ENCODE data around the gene TGOLN2.

The TGOLN2 gene

DNA sequence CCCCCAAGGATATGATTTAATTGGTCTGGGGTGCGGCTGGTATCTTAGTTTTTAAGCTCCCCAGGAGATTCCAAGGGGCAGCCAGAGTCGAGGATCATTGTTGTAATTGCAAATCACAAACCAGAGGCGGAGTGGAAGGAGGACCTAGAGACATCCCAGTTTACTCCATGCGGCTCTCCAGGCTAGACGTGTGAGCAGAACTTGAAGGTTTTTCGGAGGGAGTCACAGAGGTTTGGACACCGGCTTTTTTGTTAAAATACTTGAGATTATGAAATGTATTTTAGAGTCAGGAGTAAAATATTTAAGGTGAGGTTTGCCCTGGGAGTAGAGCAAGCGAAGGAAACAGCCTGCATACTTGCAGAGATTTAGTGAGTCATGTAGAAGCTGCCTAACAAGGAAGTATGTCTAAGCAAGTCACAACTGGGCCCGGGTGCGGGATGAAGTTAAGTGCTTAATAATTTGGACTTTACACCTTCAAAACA, 39.5 kb downstream of the TGOLN2 start:
- TF ChIP-seq POLR2A (IDR thresholded peaks at IDR 0.05; ENCODE audit: extremely low read depth, insufficient read length) (no peak), MYC (IDR thresholded peaks at IDR 0.05; ENCODE audit: low read depth, low read length) (no peak)
- TF ChIP-seq, protein P1, sequence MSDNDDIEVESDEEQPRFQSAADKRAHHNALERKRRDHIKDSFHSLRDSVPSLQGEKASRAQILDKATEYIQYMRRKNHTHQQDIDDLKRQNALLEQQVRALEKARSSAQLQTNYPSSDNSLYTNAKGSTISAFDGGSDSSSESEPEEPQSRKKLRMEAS (IDR thresholded peaks at IDR 0.05; ENCODE audit: low read depth, low read length), result no peak
- TF ChIP-seq, protein P2, sequence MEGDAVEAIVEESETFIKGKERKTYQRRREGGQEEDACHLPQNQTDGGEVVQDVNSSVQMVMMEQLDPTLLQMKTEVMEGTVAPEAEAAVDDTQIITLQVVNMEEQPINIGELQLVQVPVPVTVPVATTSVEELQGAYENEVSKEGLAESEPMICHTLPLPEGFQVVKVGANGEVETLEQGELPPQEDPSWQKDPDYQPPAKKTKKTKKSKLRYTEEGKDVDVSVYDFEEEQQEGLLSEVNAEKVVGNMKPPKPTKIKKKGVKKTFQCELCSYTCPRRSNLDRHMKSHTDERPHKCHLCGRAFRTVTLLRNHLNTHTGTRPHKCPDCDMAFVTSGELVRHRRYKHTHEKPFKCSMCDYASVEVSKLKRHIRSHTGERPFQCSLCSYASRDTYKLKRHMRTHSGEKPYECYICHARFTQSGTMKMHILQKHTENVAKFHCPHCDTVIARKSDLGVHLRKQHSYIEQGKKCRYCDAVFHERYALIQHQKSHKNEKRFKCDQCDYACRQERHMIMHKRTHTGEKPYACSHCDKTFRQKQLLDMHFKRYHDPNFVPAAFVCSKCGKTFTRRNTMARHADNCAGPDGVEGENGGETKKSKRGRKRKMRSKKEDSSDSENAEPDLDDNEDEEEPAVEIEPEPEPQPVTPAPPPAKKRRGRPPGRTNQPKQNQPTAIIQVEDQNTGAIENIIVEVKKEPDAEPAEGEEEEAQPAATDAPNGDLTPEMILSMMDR (IDR thresholded peaks at IDR 0.05; ENCODE audit: low read depth, low read length), result no peak
- DNase-seq (ENCODE audit: low read depth), result no peak
- H3K4me3 ChIP-seq (ENCODE audit: low read depth, low read length), result no peak overlapping the region

DNA sequence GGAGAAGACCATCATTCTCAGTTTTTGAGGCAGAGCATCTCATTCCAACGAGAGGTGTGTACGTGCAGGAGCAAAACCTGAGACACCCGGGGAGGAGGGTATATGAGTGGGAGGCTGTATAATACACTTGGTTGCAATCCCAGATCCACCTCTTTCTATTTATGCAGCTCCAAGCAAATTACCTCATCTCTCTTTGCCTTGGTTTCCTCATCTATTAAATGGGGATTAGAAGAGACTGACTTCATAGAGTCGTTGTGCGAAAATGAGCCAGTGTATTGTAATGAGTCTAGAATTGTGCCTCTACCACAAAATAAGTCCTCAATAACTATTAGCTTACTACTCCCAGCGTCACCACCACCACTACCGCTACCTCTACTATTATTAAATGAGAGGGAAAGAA, 40.1 kb downstream of the TGOLN2 start:
- TF ChIP-seq MYC (IDR thresholded peaks at IDR 0.05; ENCODE audit: low read depth, low read length) (no peak), POLR2A (IDR thresholded peaks at IDR 0.05; ENCODE audit: extremely low read depth, insufficient read length) (no peak)
- TF ChIP-seq, protein P1 (IDR thresholded peaks at IDR 0.05; ENCODE audit: low read depth, low read length), result no peak
- TF ChIP-seq, protein P2 (IDR thresholded peaks at IDR 0.05; ENCODE audit: low read depth, low read length), result no peak
- no peak for DNase-seq (ENCODE audit: low read depth)
- H3K4me3 ChIP-seq (ENCODE audit: low read depth, low read length), result no peak overlapping the region

DNA sequence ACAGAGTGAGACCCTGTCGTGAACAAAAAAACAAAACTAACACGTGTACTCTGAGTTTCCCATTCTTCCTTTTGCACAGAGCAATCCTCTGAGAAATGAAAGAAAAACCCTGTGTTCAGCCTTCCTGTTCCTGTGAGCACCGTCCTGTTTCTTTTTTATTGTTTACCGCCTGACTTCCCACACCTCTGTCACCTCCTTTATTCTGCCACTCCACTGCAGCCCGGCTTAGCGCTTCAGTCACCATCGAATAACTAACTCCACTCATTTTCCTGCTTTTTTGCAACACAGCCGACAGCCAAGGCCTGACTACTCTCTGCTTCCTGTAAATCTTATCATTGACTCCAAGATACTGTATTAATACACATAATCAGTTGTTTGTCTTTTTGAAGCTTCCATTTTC, 40.9 kb downstream of the TGOLN2 start:
- DNase-seq (ENCODE audit: low read depth), result no peak
- no peak overlapping the region for H3K4me3 ChIP-seq (ENCODE audit: low read depth, low read length)
- TF ChIP-seq, protein P2 (IDR thresholded peaks at IDR 0.05; ENCODE audit: low read depth, low read length), result no peak

DNA sequence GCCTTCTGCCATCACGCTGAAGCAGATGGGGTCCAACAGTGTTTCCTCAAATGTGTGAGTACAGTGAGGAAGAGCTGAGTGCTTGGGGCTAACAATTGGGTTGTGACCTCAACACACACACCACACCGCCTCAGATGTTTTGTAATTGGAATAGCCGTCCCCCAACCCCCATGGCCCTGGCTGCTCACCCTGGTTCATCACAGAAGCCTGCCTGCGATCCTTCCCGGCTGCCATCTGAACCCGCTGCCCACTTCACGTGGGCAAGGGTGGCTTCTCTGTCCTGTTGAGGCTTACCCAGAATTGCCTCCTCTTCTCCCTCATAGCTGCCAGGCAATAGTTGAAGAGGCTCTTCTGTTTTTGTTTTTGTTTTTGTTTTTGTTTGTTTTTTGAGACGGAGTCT, 44.1 kb downstream of the TGOLN2 start:
- TF ChIP-seq POLR2A (IDR thresholded peaks at IDR 0.05; ENCODE audit: extremely low read depth, insufficient read length) (no peak), MYC (IDR thresholded peaks at IDR 0.05; ENCODE audit: low read depth, low read length) (no peak)
- TF ChIP-seq, protein P1 (IDR thresholded peaks at IDR 0.05; ENCODE audit: low read depth, low read length), result no peak
- TF ChIP-seq, protein P2 (IDR thresholded peaks at IDR 0.05; ENCODE audit: low read depth, low read length), result no peak
- H3K4me3 ChIP-seq (ENCODE audit: low read depth, low read length), result no peak overlapping the region
- DNase-seq (ENCODE audit: low read depth), result no peak

DNA sequence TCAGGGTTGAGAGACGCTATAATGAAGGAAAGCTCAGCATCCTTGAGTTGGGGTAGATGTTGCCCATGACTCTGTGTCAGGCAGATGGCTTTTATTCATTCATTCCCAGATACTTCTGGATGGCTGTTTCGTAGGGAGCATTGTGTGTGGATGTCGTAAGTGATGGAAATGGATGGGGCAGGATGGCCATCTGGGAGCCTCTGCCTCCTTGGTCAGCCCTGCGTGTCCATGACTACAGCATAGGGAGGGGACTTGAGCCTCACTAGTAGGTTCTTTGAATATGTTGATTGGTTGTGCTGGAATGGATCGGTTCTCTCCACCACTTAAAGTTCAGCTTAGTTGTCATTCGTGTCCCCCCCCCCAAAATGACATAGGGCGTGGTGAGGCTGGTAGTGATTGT, 44.9 kb downstream of the TGOLN2 start:
- no peak overlapping the region for H3K4me3 ChIP-seq (ENCODE audit: low read depth, low read length)
- TF ChIP-seq MYC (IDR thresholded peaks at IDR 0.05; ENCODE audit: low read depth, low read length) (no peak), POLR2A (IDR thresholded peaks at IDR 0.05; ENCODE audit: extremely low read depth, insufficient read length) (no peak)
- TF ChIP-seq, protein P2 (IDR thresholded peaks at IDR 0.05; ENCODE audit: low read depth, low read length), result no peak
- TF ChIP-seq, protein P1 (IDR thresholded peaks at IDR 0.05; ENCODE audit: low read depth, low read length), result no peak
- DNase-seq (ENCODE audit: low read depth), result no peak

DNA sequence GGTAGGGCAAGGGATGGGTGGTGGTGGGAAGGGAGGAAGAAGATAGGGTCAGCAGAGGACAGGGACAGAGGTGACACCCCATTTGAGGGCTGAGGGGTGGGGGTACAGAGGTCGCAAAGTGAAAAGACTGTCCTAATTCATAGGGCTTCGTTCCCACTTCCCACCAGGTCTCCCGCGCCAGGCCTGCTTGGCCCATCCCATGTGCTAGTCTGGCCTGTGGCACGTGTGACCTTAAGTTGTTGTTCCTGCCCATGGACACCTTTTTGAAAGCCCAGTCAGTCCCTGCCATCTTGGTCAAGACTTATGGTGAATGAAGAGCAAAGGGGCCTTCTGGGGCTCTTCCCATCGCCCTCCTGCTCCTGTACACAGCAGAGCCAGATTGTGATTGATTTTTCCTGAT, 46.2 kb downstream of the TGOLN2 start:
- H3K4me3 ChIP-seq (ENCODE audit: low read depth, low read length), result no peak overlapping the region
- no peak for DNase-seq (ENCODE audit: low read depth)
- TF ChIP-seq, protein P1 (IDR thresholded peaks at IDR 0.05; ENCODE audit: low read depth, low read length), result no peak
- TF ChIP-seq, protein P2 (IDR thresholded peaks at IDR 0.05; ENCODE audit: low read depth, low read length), result no peak
- TF ChIP-seq MYC (IDR thresholded peaks at IDR 0.05; ENCODE audit: low read depth, low read length), result no peak
- no peak for TF ChIP-seq POLR2A (IDR thresholded peaks at IDR 0.05; ENCODE audit: extremely low read depth, insufficient read length)
